Inflammatory macrophage treated with lipopolysaccharide for 4 hours (primary cell): ENCODE data around the gene LGR5.
A peak's percentile ranks its signal among the peaks of the same experiment; 100 is the strongest.

Experiments used
- DNase-seq: peaks from one replicate; pipeline ENCODE4 v3.0.0-alpha.2; 2020

Gene LGR5

GRCh38 chr12:71439613-71440344 is at the start of gene LGR5:
Gene LGR5, plus strand, starts transcription at chr12:71439798. Its CDS starts 283 bp downstream, at chr12:71440081.
- no peak for DNase-seq

GRCh38 chr12:71392521-71393145 is 47.0 kb upstream of the LGR5 start:
- DNase-seq: peak; percentile 39

GRCh38 chr12:71393625-71394024 is 46.0 kb upstream of the LGR5 start:
- no peak for DNase-seq

GRCh38 chr12:71397433-71397954 is 42.1 kb upstream of the LGR5 start:
- no peak for DNase-seq

GRCh38 chr12:71399197-71399596 is 40.4 kb upstream of the LGR5 start:
- no peak for DNase-seq

- DNase-seq: no peak
Measured at GRCh38 chr12:71400481-71400880, 39.1 kb upstream of the LGR5 start.

- no peak for DNase-seq
Measured at GRCh38 chr12:71405884-71406283, 33.7 kb upstream of the LGR5 start.

- no peak for DNase-seq
Measured at GRCh38 chr12:71407732-71408131, 31.9 kb upstream of the LGR5 start.

GRCh38 chr12:71410844-71411243 is 28.8 kb upstream of the LGR5 start:
- DNase-seq: no peak

- DNase-seq: no peak
Measured at GRCh38 chr12:71411635-71412034, 28.0 kb upstream of the LGR5 start.

- DNase-seq: peak; percentile 56
Measured at GRCh38 chr12:71415336-71416231, 24.0 kb upstream of the LGR5 start.

GRCh38 chr12:71417181-71417580 is 22.4 kb upstream of the LGR5 start:
- no peak for DNase-seq

GRCh38 chr12:71420775-71421406 is 18.7 kb upstream of the LGR5 start:
- no peak for DNase-seq

GRCh38 chr12:71425568-71426299 is 13.9 kb upstream of the LGR5 start:
- DNase-seq: no peak

- DNase-seq: no peak
Measured at GRCh38 chr12:71426300-71427047, 13.1 kb upstream of the LGR5 start.

- DNase-seq: no peak
Measured at GRCh38 chr12:71430756-71431155, 8.8 kb upstream of the LGR5 start.

- DNase-seq: no peak
Measured at GRCh38 chr12:71431991-71432390, 7.6 kb upstream of the LGR5 start.

- DNase-seq: no peak
Measured at GRCh38 chr12:71432936-71433335, 6.7 kb upstream of the LGR5 start.

GRCh38 chr12:71436696-71437095 is 2.9 kb upstream of the LGR5 start:
- DNase-seq: no peak

GRCh38 chr12:71438670-71439361 is 782 bp upstream of the LGR5 start:
- DNase-seq: no peak

- DNase-seq: no peak
Measured at GRCh38 chr12:71439362-71439612, 311 bp upstream of the LGR5 start.
